B cell (primary cell): ENCODE measurements around the gene DCUN1D3. TPM values are rescaled to one million over a fixed set of nuclear protein-coding genes. Genes with fewer than 3 reads are reported as not detected.
"Not testable (repeated sequence)": the region's sequence is repeated elsewhere in the genome, so short reads cannot be mapped to it uniquely, and the experiment has no call there.

Source experiments
- ATAC-seq: fragments of 200-7000 bp; cut with Tn5 transposase; one replicate; pipeline ENCODE4 v1.10.0; 2021; ENCODE audit warnings: low read depth, mild to moderate bottlenecking, moderate number of reproducible peaks, moderate library complexity
- CTCF ChIA-PET: fragments of 350-600 bp; sonication (Branson Sonifier 250); formaldehyde crosslinking; loops from one replicate; lab custom pipeline; 2021; ENCODE audit warnings: antibody characterized with exemption, inconsistent platforms; lab: Charles Lee
- POLR2A ChIA-PET: fragments of 350-600 bp; sonication (Branson Sonifier 250); formaldehyde crosslinking; loops from one replicate; lab custom pipeline; 2021; ENCODE audit warnings: antibody characterized with exemption; lab: Charles Lee
- DNase-seq: peaks from one replicate; pipeline ENCODE4 v3.0.0; 2013
- H2AFZ ChIP-seq: 2 replicates; pipeline ENCODE4 v1.6.1; 2012; ENCODE audit warnings: mild to moderate bottlenecking, low read depth, low read length; ENCODE audit not compliant: insufficient read depth, poor library complexity, severe bottlenecking
- H3K27ac ChIP-seq, 2 donors: 1 replicate in 1 of 2; 2 replicates in 1 of 2; pipeline ENCODE4 v1.5.1; 2012 to 2013; ENCODE audit warnings: low read length in 2 of 2, mild to moderate bottlenecking in 2 of 2, moderate library complexity in 1 of 2
- H3K27me3 ChIP-seq, 4 experiments: fragments of 200-600 bp in 1 of 4; sonication (generic) in 1 of 4; replicated peaks in 1 of 4; 1 replicate in 2 of 4; 2 replicates in 2 of 4; pipeline versions ENCODE4 v1.6.1 to v1.7.0; 2013 to 2016; ENCODE audit warnings: low read length in 3 of 4, mild to moderate bottlenecking in 2 of 4, mixed read lengths in 1 of 4, moderate library complexity in 1 of 4; ENCODE audit not compliant: insufficient read depth in 4 of 4, control insufficient read depth in 3 of 4; ENCODE audit errors: control extremely low read depth in 1 of 4
- H3K36me3 ChIP-seq, 2 experiments: replicated peaks in 1 of 2; 1 replicate in 1 of 2; 2 replicates in 1 of 2; pipeline versions ENCODE4 v1.6.1 to v1.7.1; 2013; ENCODE audit warnings: low read length in 1 of 2; ENCODE audit not compliant: insufficient read depth in 2 of 2, control insufficient read depth in 1 of 2; ENCODE audit errors: control extremely low read depth in 1 of 2, extremely low read depth in 1 of 2
- H3K4me1 ChIP-seq, 2 donors: fragments of 200-600 bp in 1 of 2; sonication (generic) in 1 of 2; 1 replicate in 1 of 2; 2 replicates in 1 of 2; pipeline versions ENCODE4 v1.5.1 to v1.6.1; 2013 to 2017; ENCODE audit warnings: low read length in 2 of 2; ENCODE audit not compliant: control insufficient read depth in 2 of 2, insufficient read depth in 2 of 2
- H3K4me2 ChIP-seq: replicated peaks from 2 replicates; pipeline ENCODE3; 2012; ENCODE audit warnings: mild to moderate bottlenecking, low read depth, low read length; ENCODE audit not compliant: poor library complexity, severe bottlenecking
- H3K4me3 ChIP-seq, 5 experiments: fragments of 200-600 bp in 1 of 5; sonication (generic) in 1 of 5; 1 replicate in 3 of 5; 2 replicates in 2 of 5; pipeline versions ENCODE4 v1.5.1 to v1.7.0; 2011 to 2016; ENCODE audit warnings: low read length in 4 of 5, mild to moderate bottlenecking in 4 of 5, low read depth in 2 of 5, control low read depth in 1 of 5, moderate library complexity in 1 of 5; ENCODE audit not compliant: insufficient read depth in 1 of 5; ENCODE audit errors: control extremely low read depth in 1 of 5, extremely low read depth in 1 of 5
- H3K79me2 ChIP-seq: fragments of 200-600 bp; sonication (generic); one replicate; pipeline ENCODE4 v1.6.0; 2016; ENCODE audit warnings: low read length; ENCODE audit not compliant: control insufficient read depth, insufficient read depth
- H3K9ac ChIP-seq: fragments of 200-600 bp; sonication (generic); 2 replicates; pipeline ENCODE4 v1.6.1; 2017; ENCODE audit warnings: mild to moderate bottlenecking, low read length, moderate library complexity
- H3K9me3 ChIP-seq, 3 donors: one replicate each; pipeline versions ENCODE4 v1.6.1 to v1.7.1; 2013; ENCODE audit warnings: low read length in 2 of 3; ENCODE audit not compliant: control insufficient read depth in 2 of 3, insufficient read depth in 1 of 3; ENCODE audit errors: control extremely low read depth in 1 of 3
- H4K20me1 ChIP-seq: 2 replicates; pipeline ENCODE4 v1.6.0; 2012; ENCODE audit warnings: mild to moderate bottlenecking, low read length; ENCODE audit not compliant: insufficient read depth, control insufficient read depth, poor library complexity, severe bottlenecking
- H3K27ac Mint-ChIP-seq: one replicate; pipeline ENCODE4 v1.8.0; 2021; ENCODE audit warnings: mixed read lengths
- H3K27me3 Mint-ChIP-seq: one replicate; pipeline ENCODE4 v1.8.0; 2021; ENCODE audit warnings: mixed read lengths
- H3K4me1 Mint-ChIP-seq: one replicate; pipeline ENCODE4 v1.8.0; 2021; ENCODE audit warnings: mixed read lengths
- H3K4me3 Mint-ChIP-seq: one replicate; pipeline ENCODE4 v1.8.0; 2021; ENCODE audit warnings: mixed read lengths
- H3K9me3 Mint-ChIP-seq: one replicate; pipeline ENCODE4 v1.8.0; 2022; ENCODE audit warnings: mixed read lengths; ENCODE audit not compliant: insufficient read depth
- EZH2 ChIP-seq: IDR thresholded peaks from 2 replicates; pipeline ENCODE4 v1.6.1; 2012; ENCODE audit warnings: borderline replicate concordance, low read depth, mild to moderate bottlenecking, moderate library complexity, low read length; ENCODE audit not compliant: insufficient read depth, poor library complexity, severe bottlenecking
- WGBS: methylation state at CpG from one replicate; pipeline ENCODE4 v1.1.5; 2013; ENCODE audit warnings: missing lambda C conversion rate; ENCODE audit not compliant: insufficient coverage; 5-methylcytosine and 5-hydroxymethylcytosine counted together
- intact Hi-C: fragments of 100-400 bp; cut with micrococcal nuclease; formaldehyde crosslinking; loops from one replicate; pipeline ENCODE4 v1.10.0; 2022
- polyA plus RNA-seq: library from polyadenylated mRNA; depleted of rRNA; stranded (reverse); fragments of >200 nt; gene quantifications from 2 replicates; pipeline ENCODE4 v1.2.3, GENCODE V29; 2012
- total RNA-seq, 2 donors: library from RNA; stranded (reverse); fragments of 120-200 nt in 1 of 2; gene quantifications; 1 replicate in 1 of 2; 2 replicates in 1 of 2; pipeline versions ENCODE4 v1.2.3 to v1.2.4, GENCODE V29; 2013 to 2022
- TF ChIP-seq, protein P1 (sequence below): fragments of 200-600 bp; IDR thresholded peaks from one replicate; pipeline ENCODE4 v1.8.0; 2022; ENCODE audit warnings: antibody characterized with exemption, mild to moderate bottlenecking

Gene DCUN1D3
- total and polyA plus RNA-seq, 2 donors (not counting 1 experiment from before 2014, with no cell fraction given): 2.0 to 5.0 TPM

DNA sequence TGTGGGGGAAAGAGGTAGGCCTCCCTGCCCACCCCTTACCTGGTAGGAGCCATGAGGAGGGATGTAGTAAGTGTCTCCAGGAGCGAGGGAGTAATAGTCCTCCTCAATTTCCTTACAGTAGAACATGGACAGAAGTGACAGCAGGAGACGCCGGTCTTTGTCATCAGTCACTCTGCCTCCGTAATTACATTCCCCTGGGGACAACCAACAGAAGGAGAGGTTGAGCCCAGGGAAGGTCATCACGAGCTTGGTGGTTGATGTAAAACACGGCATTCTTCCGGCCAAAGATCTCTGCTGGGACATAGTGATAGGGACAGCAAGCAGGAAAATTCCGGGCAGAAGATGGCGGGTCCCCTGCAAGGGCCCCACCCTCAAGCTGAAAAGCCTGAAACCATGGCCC, 48.3 kb upstream of the DCUN1D3 start:
- H3K4me2 ChIP-seq: no peak overlapping the region
- TF ChIP-seq, protein P1, sequence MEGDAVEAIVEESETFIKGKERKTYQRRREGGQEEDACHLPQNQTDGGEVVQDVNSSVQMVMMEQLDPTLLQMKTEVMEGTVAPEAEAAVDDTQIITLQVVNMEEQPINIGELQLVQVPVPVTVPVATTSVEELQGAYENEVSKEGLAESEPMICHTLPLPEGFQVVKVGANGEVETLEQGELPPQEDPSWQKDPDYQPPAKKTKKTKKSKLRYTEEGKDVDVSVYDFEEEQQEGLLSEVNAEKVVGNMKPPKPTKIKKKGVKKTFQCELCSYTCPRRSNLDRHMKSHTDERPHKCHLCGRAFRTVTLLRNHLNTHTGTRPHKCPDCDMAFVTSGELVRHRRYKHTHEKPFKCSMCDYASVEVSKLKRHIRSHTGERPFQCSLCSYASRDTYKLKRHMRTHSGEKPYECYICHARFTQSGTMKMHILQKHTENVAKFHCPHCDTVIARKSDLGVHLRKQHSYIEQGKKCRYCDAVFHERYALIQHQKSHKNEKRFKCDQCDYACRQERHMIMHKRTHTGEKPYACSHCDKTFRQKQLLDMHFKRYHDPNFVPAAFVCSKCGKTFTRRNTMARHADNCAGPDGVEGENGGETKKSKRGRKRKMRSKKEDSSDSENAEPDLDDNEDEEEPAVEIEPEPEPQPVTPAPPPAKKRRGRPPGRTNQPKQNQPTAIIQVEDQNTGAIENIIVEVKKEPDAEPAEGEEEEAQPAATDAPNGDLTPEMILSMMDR: no peak
- no peak overlapping the region for H3K27ac ChIP-seq
- DNase-seq (no peak), ATAC-seq (no peak)
- peaks cover 0 to 5% (median 0%) of the 10 kb centered on the region in 4 experiments for H3K27me3 ChIP-seq
- peaks cover 4% of the 10 kb centered on the region for H3K27me3 Mint-ChIP-seq
- no peak overlapping the region for H3K4me3 ChIP-seq
- 95% methylated on average over 6 of the region's 9 CpGs for WGBS
- no peaks in the 10 kb centered on the region for H3K9me3 ChIP-seq
- H3K4me1 Mint-ChIP-seq: no peaks in the 10 kb centered on the region
- no peak overlapping the region for H3K27ac Mint-ChIP-seq
- H2AFZ ChIP-seq: no peak overlapping the region
- H3K4me1 ChIP-seq: no peaks in the 10 kb centered on the region
- H3K36me3 ChIP-seq: no peaks in the 10 kb centered on the region
- H3K9ac ChIP-seq: no peak overlapping the region
- no peak overlapping the region for H3K4me3 Mint-ChIP-seq
- no peaks in the 10 kb centered on the region for H3K9me3 Mint-ChIP-seq
- intact Hi-C loops: no loop called here
- POLR2A ChIA-PET: interaction anchor here (0.6 kb wide), 1 partner anchor 1409 kb away, joined by 10 read pairs; no protein-coding TSS in a partner anchor
- CTCF ChIA-PET: interaction anchor here (0.6 kb wide), 1 partner anchor 9 kb away, joined by 3 read pairs; no protein-coding TSS in a partner anchor
- no peaks in the 10 kb centered on the region for H3K79me2 ChIP-seq
- H4K20me1 ChIP-seq: no peaks in the 10 kb centered on the region

DNA sequence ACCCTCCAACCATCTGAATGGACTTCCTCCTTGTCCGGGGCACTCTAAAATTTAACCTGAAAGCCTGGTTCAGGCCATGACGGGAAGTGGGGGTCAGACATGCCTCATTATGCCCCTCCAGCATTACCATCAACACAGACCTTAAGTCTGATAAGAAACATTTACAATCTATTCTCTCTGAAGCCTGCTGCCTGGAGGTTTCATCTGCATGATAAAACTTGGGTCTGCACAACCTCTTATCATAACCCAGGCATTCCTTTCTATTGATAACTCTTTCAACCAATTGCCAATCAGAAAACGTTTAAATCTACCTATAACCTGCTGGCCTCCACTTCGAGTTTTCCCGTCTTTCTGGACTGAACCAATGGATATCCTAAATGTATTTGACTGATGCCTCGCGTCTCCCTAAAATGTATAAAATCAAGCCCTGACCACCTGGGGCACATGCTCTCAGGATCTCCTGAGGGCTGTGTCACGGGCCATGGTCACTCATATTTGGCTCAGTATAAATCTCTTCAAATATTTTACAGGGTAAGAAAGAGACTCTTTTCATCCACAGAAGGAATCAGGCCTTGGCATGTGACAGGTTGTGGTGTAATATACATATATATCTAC, 46.0 kb upstream of the DCUN1D3 start:
- DNase-seq (no peak), ATAC-seq (no peak)
- H3K9ac ChIP-seq: no peak overlapping the region
- no peaks in the 10 kb centered on the region for H4K20me1 ChIP-seq
- no peak overlapping the region for H3K4me2 ChIP-seq
- WGBS: 95% methylated on average over 7 of the region's 8 CpGs
- ChIA-PET POLR2A (no interaction called here), CTCF (no interaction called here)
- H3K9me3 Mint-ChIP-seq: no peaks in the 10 kb centered on the region
- H3K4me3 Mint-ChIP-seq: no peak overlapping the region
- H3K27me3 Mint-ChIP-seq: no peaks in the 10 kb centered on the region
- no peak overlapping the region for H3K4me3 ChIP-seq
- H3K36me3 ChIP-seq: no peaks in the 10 kb centered on the region
- H2AFZ ChIP-seq: no peak overlapping the region
- peaks cover 3% of the 10 kb centered on the region for H3K4me1 Mint-ChIP-seq
- no peak for TF ChIP-seq EZH2
- TF ChIP-seq, protein P1: no peak
- no peaks in the 10 kb centered on the region for H3K4me1 ChIP-seq
- H3K27ac ChIP-seq: no peak overlapping the region
- H3K27ac Mint-ChIP-seq: no peak overlapping the region
- H3K9me3 ChIP-seq: no peaks in the 10 kb centered on the region
- H3K79me2 ChIP-seq: no peaks in the 10 kb centered on the region
- intact Hi-C loops: no loop called here
- H3K27me3 ChIP-seq: peaks cover 0 to 3% (median 0%) of the 10 kb centered on the region in 4 experiments

DNA sequence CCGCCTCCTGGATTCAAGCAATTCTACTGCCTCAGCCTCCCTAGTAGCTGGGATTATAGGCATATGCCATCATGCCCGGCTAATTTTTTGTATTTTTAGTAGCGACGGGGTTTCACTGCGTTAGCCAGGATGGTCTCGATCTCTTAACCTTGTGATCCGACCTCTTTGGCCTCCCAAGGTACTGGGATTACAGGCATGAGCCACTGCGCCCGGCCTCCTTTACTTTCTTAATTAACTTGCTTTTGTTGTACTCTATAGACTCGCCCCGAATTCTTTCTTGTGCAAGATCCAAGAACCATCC, 45.4 kb upstream of the DCUN1D3 start:
- CTCF ChIA-PET: not testable (repeated sequence)

More for the DNA sequence above, 45.4 kb upstream of the DCUN1D3 start:
- H3K27ac ChIP-seq, H3K4me2 ChIP-seq, DNase-seq, H3K36me3 ChIP-seq, H2AFZ ChIP-seq, H3K27me3 ChIP-seq, H3K4me3 Mint-ChIP-seq, H3K79me2 ChIP-seq, H3K9me3 Mint-ChIP-seq, POLR2A ChIA-PET, H3K4me1 ChIP-seq, H4K20me1 ChIP-seq, H3K27me3 Mint-ChIP-seq, H3K4me1 Mint-ChIP-seq, ATAC-seq, H3K9ac ChIP-seq, H3K9me3 ChIP-seq, H3K27ac Mint-ChIP-seq, H3K4me3 ChIP-seq: not testable (repeated sequence)
- 97% methylated on average over 9 of the region's 11 CpGs for WGBS
- intact Hi-C loops: loop anchor here (1.0 kb wide), 1 partner anchor 95 kb away; no protein-coding TSS in a partner anchor
